DMS79 (cell line): ENCODE results near the gene TTF1.
"Not testable (repeated sequence)": the region's sequence is repeated elsewhere in the genome, so short reads cannot be mapped to it uniquely, and the experiment has no call there.

Experiments used
- DNase-seq: peaks from one replicate; lab custom pipeline; 2025; lab: John Stamatoyannopoulos, UW

TTF1 gene

GRCh38 chr9:132411091-132411508, 4.5 kb upstream of the TTF1 start:
- peak; percentile 66 for DNase-seq

DNA sequence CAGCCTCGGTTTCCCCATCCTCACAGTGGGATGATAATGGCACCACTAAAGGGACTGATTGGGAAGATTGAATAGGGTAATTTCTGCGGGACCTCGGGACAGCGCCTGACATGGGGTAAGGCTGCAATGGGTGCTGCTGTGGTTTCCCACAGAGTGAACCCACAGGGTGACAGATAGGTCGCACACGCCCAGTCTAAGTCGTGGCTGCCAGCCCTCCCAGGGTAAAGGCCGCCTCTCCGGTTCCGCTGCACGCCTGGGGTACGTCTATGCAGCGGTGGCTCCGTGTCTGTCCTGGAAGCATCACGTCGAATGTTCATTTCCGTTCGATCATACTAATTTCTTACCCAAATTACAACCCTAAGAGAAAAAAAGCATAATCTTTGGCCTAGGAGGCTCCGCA, 4.0 kb upstream of the TTF1 start:
- no peak for DNase-seq

DNA sequence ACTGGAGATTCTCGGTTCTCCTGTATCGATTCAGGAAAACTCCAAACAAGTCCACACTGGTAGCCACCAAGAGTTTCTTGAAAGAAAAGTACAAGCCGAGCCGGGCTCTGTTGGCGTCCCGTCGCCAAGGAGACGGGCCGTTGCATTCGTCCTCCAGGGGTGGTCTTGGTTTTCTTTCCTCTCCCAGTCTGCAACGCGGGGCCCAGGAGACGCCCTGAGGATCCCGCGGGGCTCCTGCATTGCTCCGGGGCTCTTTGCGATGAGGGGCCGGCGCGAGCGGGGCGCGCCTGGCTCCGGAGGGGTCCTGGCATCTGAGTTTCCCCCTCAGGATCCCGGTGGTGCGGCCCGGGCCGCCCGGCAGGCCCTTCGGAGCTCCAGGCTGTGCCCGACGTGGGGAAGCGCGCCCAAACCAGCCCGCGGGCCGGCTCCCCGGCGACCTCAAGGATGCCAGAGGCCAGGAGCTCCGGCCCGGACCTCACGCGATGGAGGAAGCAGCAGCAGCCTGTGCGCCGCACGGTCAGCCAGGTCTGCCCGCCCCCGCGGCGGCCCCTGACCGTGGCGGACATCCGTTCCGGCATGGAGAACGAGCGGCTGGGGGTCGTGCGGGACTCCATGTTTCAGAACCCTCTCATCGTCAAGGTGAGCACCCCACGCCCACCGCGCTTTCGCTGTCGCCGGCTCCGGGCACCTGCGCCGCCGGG, 3.3 kb upstream of the TTF1 start, which contains the start of gene CFAP77:
Gene CFAP77 (plus strand): TSS at position 384 of the 701 bp plus-strand sequence. CDS start 61 bp downstream, at position 445.
- DNase-seq = peak; percentile 19

DNA sequence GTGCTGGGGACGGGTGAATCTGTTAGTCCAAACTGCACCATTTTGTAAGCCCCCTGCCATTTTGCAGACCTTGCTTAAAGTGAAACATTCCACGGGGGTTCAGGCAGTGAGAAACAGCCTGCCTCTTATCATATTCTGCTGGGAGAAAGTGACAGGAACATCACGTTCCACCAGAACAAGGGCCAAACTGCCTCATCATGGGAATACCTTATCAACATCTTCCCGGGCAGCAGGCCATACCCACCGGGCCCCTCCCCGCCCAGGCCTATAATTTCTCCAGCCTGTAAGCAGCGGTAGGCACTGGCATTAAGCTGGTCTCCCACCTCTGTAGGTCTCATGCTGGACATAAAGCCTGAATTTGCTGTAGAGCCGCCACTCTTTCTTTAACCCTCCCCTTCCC, 1.9 kb upstream of the TTF1 start:
- no peak for DNase-seq

GRCh38 chr9:132407196-132407595, 556 bp upstream of the TTF1 start:
- no peak for DNase-seq

DNA sequence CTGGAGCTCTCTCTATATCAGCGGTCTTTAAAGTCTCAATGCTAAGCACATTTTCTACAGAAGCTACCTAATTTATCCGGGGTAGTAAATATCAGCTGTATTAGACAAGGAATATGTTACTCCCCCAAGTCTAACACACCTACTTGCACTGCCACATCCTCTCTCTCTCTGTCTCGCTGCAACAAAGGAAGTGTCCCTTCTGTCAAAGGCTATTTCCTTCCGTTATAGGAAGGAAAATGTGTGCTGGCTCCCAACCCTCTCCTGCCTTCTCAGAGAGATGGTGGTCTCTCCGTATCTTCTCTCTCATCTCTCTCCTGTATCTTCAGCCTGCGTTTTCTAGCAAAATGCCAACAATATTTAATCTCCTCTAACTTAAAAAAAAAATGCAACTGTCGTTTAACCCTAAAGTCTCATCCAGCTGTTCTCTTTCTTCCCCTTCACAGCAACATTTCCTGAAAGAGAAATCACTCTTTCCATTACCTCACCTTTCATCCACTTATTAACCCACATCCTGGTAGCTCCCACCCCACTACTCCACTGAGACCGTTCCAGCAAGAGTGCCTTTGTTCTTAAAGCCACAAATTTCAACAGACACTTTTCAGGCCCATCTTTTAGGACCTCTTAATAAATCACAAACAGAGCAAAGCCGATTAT, 2.3 kb downstream of the TTF1 start:
- no peak for DNase-seq

DNA sequence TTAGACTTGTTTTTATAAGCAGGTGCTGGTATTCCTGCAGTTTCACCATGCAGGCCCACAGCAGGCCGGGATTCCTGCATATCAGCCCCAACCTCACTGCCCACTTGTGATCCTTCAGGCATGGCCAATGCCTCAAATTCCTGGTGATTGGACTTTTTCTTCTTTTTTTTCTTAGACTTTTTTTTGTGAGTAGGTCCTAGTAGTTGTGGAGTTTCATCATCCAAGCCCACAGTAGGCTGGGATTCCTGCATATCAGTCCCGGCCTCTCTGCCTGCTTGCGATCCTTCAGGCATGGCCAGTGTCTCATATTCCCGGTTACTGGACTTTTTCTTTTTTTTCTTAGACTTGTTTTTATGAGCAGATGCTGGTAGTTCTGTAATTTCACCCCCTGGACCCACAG, 4.8 kb downstream of the TTF1 start:
- no peak for DNase-seq

GRCh38 chr9:132395560-132395959, 11.1 kb downstream of the TTF1 start:
- DNase-seq = no peak

DNA sequence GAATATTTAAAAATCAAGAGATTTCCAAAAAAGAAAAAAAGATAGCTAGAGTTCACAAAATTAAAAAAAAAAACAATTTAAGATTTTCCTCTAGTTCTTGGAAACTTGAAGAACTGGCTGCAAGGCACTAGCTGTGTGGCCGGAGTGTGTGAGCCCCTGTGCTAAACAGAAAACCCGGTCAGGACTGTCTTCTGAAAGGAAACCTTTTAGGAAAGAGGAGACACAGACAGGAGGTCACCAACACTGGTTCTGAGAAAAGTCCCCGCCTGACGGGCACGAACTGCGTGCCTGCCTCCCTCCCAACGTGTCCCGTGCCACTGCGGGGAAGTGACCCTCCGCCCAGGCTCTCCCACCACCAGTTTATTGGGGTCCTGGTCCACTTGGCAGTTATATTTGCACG, 15.2 kb downstream of the TTF1 start:
- no peak for DNase-seq

DNA sequence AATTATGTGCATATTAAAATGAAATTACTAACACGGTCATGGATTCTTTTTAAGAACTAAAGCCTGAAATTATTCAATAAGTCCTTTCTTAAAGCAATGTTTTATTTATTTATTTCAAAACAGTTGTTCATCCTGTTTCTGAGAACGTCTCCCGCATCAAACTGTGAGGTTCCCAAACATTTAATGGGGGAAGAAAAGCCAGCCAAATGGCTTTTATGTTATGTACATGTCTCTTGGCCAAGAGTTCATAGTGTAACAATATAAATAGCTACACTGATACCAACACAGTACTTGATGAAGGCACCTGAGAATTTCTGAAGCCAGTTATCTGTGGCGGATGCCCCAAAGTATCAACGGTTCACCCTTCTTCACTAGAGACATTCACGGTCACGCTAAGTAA, 15.7 kb downstream of the TTF1 start:
- no peak for DNase-seq

DNA sequence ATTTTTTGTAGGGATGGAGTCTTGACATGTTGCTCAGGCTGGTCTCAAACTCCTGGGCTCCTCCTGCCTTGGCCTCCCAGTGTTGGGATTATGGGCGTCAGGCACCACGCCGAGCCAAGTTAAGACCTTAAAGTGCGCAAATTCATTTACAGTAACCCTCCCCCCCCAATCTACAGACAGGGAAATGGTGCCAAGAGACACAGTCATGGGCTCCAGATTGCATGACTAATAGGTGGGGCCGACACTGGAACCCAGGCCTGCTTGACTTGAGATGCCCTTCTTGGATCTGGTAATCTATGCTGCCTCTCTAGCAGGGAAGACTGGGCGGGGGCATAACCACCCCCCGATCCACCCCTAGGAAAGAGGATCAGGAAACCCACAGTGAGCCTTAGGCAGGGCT, 19.5 kb downstream of the TTF1 start:
- DNase-seq = no peak

DNA sequence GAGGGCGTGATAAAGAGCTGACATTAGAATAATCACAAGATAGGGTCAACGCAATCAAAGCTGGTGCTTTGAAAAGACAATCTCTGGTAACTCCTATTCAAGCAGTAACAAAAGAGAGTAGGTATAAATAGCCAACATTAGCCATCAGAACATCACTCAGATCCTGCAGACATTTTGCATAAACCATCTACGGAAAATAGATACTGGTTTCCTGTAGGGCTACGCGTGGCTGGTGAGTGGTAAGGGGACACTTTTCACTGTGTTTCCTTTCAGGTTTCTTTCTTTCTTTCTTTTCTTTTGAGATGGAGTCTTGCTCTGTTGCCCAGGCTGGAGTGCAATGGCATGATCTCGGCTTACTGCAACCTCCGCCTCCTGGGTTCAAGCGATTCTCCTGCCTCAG, 22.3 kb downstream of the TTF1 start:
- DNase-seq = no peak

GRCh38 chr9:132383462-132383883, 23.2 kb downstream of the TTF1 start:
- DNase-seq = no peak

DNA sequence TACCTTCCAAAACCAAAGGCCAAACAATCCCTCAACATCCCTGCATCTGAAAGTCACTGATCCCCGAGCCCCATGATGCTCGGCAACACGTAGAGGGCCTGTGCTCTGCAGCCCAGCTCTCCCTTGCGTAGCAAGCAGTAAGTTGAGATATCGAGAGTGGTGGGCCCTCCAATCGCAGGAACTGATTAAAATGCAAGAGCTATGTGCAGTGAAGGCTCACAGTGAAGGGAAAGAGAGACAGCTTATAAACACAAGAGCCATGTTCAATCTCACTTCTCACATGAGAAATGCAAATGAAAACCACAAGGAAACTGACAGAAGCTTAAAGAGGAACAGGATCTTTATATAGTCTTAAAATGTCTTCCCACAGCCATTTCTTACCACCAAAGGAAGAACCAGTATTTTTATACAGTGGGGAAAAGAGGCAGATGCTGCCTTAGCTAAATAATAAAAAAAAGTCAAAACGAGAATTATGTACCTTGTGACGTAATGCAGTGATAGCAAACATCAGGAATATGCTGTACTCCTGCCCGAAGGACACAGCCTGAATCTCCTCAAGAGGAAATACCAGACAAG, 24.6 kb downstream of the TTF1 start:
- DNase-seq = no peak

DNA sequence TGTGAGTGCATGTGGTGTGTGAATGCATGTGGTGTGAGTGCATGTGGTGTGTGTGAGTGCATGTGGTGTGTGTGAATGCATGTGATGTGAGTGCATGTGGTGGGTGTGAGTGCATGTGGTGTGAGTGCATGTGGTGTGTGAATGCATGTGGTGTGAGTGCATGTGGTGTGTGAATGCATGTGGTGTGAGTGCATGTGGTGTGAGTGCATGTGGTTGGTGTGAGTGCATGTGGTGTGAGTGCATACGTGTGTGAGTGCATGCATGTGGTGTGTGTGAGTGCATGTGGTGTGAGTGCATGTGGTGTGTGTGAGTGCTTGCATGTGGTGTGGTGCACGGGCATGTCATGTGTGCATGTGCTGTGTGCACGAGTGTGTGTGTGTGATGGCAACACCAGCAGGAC, 28.2 kb downstream of the TTF1 start:
- not testable (repeated sequence) for DNase-seq

DNA sequence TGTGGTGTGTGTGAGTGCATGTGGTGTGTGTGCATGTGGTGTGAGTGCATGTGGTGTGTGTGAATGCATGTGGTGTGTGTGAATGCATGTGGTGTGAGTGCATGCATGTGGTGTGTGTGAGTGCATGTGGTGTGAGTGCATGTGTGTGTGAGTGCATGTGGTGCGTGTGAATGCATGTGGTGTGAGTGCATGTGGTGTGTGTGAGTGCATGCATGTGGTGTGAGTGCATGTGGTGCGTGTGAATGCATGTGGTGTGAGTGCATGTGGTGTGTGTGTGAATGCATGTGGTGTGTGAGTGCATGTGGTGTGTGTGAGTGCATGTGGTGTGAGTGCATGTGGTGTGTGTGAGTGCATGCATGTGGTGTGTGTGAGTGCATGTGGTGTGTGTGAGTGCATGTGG, 28.9 kb downstream of the TTF1 start:
- DNase-seq = not testable (repeated sequence)

- no peak for DNase-seq
Observed at GRCh38 chr9:132372177-132373095, 34.2 kb downstream of the TTF1 start.

DNA sequence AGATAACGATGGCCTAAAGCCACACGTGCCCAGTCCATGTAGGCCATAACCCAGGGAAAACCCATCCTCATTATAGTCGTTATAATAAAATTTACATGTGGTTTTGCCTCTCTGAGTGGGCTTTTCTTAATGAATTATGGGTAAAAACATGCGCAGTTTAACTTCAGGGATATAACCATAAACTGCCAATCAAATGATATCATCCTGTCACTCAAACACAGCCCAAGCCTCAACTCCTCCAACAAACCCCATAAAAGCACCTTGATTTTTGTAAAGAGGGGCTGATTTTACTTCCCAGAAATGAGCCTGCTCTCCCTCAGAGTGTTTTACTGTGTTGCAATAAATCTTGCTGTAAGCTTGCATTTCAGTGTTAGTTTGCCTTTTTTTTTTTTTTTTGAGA, 36.0 kb downstream of the TTF1 start:
- no peak for DNase-seq

- no peak for DNase-seq
Observed at GRCh38 chr9:132369421-132369820, 37.2 kb downstream of the TTF1 start.

GRCh38 chr9:132367613-132368313, 38.9 kb downstream of the TTF1 start:
- no peak for DNase-seq

GRCh38 chr9:132366481-132366880, 40.2 kb downstream of the TTF1 start:
- DNase-seq = no peak

GRCh38 chr9:132365986-132366385, 40.7 kb downstream of the TTF1 start:
- no peak for DNase-seq
